ENCODE measurements around the gene SRPK2. TPM values are rescaled to one million over a fixed set of nuclear protein-coding genes. Genes with fewer than 3 reads are reported as not detected.
A peak's percentile ranks its signal among the peaks of the same experiment; 100 is the strongest.

The SRPK2 gene
- total RNA-seq, 1 donor from 2014 or later = 69.5 TPM

GRCh38 chr7:105139381-105139780 lies 249.3 kb downstream of the SRPK2 start:
- no peak for DNase-seq (ENCODE audit: extremely low spot score, unreplicated experiment)
- Mint-ChIP-seq H3K27ac (ENCODE audit: unreplicated experiment) (no peak overlapping the region), H3K4me3 (ENCODE audit: unreplicated experiment) (no peak overlapping the region), H3K4me1 (ENCODE audit: unreplicated experiment) (no peaks in the 10 kb centered on the region), H3K27me3 (ENCODE audit: unreplicated experiment) (no peaks in the 10 kb centered on the region), H3K36me3 (ENCODE audit: unreplicated experiment) (peaks cover 41% of the 10 kb centered on the region), H3K9me3 (ENCODE audit: unreplicated experiment) (no peaks in the 10 kb centered on the region)
- no peak for TF ChIP-seq CTCF (IDR thresholded peaks at IDR 0.05)

- Mint-ChIP-seq H3K27ac (ENCODE audit: unreplicated experiment) (no peak overlapping the region), H3K4me1 (ENCODE audit: unreplicated experiment) (peaks cover 2% of the 10 kb centered on the region), H3K4me3 (ENCODE audit: unreplicated experiment) (no peak overlapping the region), H3K9me3 (ENCODE audit: unreplicated experiment) (no peaks in the 10 kb centered on the region), H3K27me3 (ENCODE audit: unreplicated experiment) (no peaks in the 10 kb centered on the region), H3K36me3 (ENCODE audit: unreplicated experiment) (peaks cover 35% of the 10 kb centered on the region)
- DNase-seq (ENCODE audit: extremely low spot score, unreplicated experiment) = no peak
- no peak for TF ChIP-seq CTCF (IDR thresholded peaks at IDR 0.05)
Measured at GRCh38 chr7:105137898-105138297, 250.8 kb downstream of the SRPK2 start.

GRCh38 chr7:105136221-105136620 lies 252.5 kb downstream of the SRPK2 start:
- H3K27ac Mint-ChIP-seq (ENCODE audit: unreplicated experiment) = no peak overlapping the region
- peaks cover 2% of the 10 kb centered on the region for H3K4me1 Mint-ChIP-seq (ENCODE audit: unreplicated experiment)
- no peaks in the 10 kb centered on the region for H3K27me3 Mint-ChIP-seq (ENCODE audit: unreplicated experiment)
- H3K9me3 Mint-ChIP-seq (ENCODE audit: unreplicated experiment) = no peaks in the 10 kb centered on the region
- H3K4me3 Mint-ChIP-seq (ENCODE audit: unreplicated experiment) = no peak overlapping the region
- peak; percentile 6 for TF ChIP-seq CTCF (IDR thresholded peaks at IDR 0.05)
- H3K36me3 Mint-ChIP-seq (ENCODE audit: unreplicated experiment) = peaks cover 21% of the 10 kb centered on the region
- DNase-seq (ENCODE audit: extremely low spot score, unreplicated experiment) = no peak

- H3K4me3 Mint-ChIP-seq (ENCODE audit: unreplicated experiment) = no peak overlapping the region
- DNase-seq (ENCODE audit: extremely low spot score, unreplicated experiment) = no peak
- H3K9me3 Mint-ChIP-seq (ENCODE audit: unreplicated experiment) = no peaks in the 10 kb centered on the region
- H3K4me1 Mint-ChIP-seq (ENCODE audit: unreplicated experiment) = peaks cover 2% of the 10 kb centered on the region
- no peak overlapping the region for H3K27ac Mint-ChIP-seq (ENCODE audit: unreplicated experiment)
- peaks cover 20% of the 10 kb centered on the region for H3K36me3 Mint-ChIP-seq (ENCODE audit: unreplicated experiment)
- no peak for TF ChIP-seq CTCF (IDR thresholded peaks at IDR 0.05)
- H3K27me3 Mint-ChIP-seq (ENCODE audit: unreplicated experiment) = no peaks in the 10 kb centered on the region
Measured at GRCh38 chr7:105133986-105134655, 254.6 kb downstream of the SRPK2 start.

- H3K27ac Mint-ChIP-seq (ENCODE audit: unreplicated experiment) = no peak overlapping the region
- no peak for TF ChIP-seq CTCF (IDR thresholded peaks at IDR 0.05)
- no peak overlapping the region for H3K4me3 Mint-ChIP-seq (ENCODE audit: unreplicated experiment)
- H3K27me3 Mint-ChIP-seq (ENCODE audit: unreplicated experiment) = no peaks in the 10 kb centered on the region
- no peaks in the 10 kb centered on the region for H3K9me3 Mint-ChIP-seq (ENCODE audit: unreplicated experiment)
- H3K4me1 Mint-ChIP-seq (ENCODE audit: unreplicated experiment) = peaks cover 2% of the 10 kb centered on the region
- DNase-seq (ENCODE audit: extremely low spot score, unreplicated experiment) = no peak
- peaks cover 16% of the 10 kb centered on the region for H3K36me3 Mint-ChIP-seq (ENCODE audit: unreplicated experiment)
Measured at GRCh38 chr7:105133358-105133757, 255.4 kb downstream of the SRPK2 start.
